ENCODE measurements around the gene GRIN3A. TPM values are rescaled to one million over a fixed set of nuclear protein-coding genes. Genes with fewer than 3 reads are reported as not detected.

The GRIN3A gene
- total RNA-seq, 4 donors from 2014 or later, result 0.09 to 0.27 TPM; not detected in 2

DNA sequence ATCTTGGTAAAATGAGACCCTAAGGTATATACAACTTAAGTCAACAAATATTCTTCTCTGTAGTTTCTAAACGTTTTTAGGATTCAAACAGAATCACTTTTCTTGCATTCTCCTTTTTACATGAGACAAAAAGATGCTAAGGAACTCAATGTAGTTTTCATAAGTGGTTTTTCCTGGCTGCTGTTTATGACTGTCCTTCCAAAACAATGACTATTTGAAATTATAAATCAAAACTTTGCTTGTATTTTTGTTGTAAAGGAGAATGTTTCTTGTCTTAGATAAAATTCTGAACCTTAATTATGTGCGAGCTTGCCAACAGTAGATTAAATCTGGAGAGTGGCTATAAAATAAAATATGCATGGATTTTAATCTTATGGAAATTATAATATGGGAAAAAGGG is 53.8 kb downstream of the GRIN3A start:
- Histone ChIP-seq H3K27ac (no peak overlapping the region), H3K9me3 (no peaks in the 10 kb centered on the region), H3K4me3 (no peak overlapping the region), H3K4me1 (no peaks in the 10 kb centered on the region), H3K27me3 (no peaks in the 10 kb centered on the region), H3K36me3 (no peaks in the 10 kb centered on the region)
- no peak for DNase-seq
- TF ChIP-seq, protein P1, sequence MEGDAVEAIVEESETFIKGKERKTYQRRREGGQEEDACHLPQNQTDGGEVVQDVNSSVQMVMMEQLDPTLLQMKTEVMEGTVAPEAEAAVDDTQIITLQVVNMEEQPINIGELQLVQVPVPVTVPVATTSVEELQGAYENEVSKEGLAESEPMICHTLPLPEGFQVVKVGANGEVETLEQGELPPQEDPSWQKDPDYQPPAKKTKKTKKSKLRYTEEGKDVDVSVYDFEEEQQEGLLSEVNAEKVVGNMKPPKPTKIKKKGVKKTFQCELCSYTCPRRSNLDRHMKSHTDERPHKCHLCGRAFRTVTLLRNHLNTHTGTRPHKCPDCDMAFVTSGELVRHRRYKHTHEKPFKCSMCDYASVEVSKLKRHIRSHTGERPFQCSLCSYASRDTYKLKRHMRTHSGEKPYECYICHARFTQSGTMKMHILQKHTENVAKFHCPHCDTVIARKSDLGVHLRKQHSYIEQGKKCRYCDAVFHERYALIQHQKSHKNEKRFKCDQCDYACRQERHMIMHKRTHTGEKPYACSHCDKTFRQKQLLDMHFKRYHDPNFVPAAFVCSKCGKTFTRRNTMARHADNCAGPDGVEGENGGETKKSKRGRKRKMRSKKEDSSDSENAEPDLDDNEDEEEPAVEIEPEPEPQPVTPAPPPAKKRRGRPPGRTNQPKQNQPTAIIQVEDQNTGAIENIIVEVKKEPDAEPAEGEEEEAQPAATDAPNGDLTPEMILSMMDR (IDR thresholded peaks at IDR 0.05), result no peak
- TF ChIP-seq POLR2A (IDR thresholded peaks at IDR 0.05), result no peak

DNA sequence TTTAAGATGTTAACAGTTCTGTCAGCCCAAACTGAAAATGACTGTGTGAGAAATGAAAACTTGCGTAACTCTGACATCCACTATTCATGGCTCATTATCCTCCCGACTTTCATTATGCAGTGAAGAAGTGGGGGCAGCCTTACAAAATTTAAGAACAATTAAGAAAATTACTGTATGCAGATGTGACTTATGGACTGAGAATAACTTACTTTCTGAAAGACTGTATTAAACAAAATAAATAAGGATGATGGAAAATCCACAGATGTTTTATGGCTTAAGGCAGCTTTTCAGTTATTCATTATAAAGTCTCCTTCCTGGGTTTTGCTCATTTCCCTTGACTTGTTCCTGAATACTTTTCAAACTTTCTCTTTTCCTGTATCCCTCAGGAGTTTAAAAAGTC is 55.2 kb downstream of the GRIN3A start:
- H3K9me3 ChIP-seq, result no peaks in the 10 kb centered on the region
- no peak for DNase-seq

DNA sequence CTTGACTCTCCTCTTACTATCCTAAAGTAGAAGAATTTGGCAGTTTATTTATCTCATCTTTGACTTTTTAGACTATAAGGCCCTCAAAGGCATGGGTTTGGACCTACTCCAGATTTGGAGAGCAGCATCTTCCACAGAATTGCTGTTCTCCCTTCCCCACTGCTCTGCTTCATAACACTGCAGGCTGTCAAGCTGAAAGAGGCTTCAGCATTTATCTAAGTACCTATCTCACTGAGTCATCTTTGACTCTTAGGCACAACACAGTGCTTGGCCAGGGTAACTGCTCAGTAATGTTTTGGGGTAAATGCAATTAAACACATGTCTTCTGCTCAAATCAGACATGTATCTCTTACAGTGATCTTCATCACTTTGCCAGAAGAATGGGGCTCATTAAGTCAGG is 60.6 kb downstream of the GRIN3A start:
- Histone ChIP-seq H3K27ac (no peak overlapping the region), H3K4me3 (no peak overlapping the region), H3K36me3 (no peaks in the 10 kb centered on the region), H3K9me3 (no peaks in the 10 kb centered on the region), H3K27me3 (no peaks in the 10 kb centered on the region), H3K4me1 (peaks cover 0 to 16% (median 0%) of the 10 kb centered on the region in 4 donors)
- TF ChIP-seq POLR2A (IDR thresholded peaks at IDR 0.05), result no peak
- TF ChIP-seq, protein P1 (IDR thresholded peaks at IDR 0.05), result no peak
- no peak for DNase-seq

More for the DNA sequence above, 55.2 kb downstream of the GRIN3A start:
- no peaks in the 10 kb centered on the region for H3K36me3 ChIP-seq
- TF ChIP-seq POLR2A (IDR thresholded peaks at IDR 0.05), result no peak
- TF ChIP-seq, protein P1 (IDR thresholded peaks at IDR 0.05), result no peak
- no peaks in the 10 kb centered on the region for H3K4me1 ChIP-seq
- no peaks in the 10 kb centered on the region for H3K27me3 ChIP-seq
- no peak overlapping the region for H3K27ac ChIP-seq
- no peak overlapping the region for H3K4me3 ChIP-seq

DNA sequence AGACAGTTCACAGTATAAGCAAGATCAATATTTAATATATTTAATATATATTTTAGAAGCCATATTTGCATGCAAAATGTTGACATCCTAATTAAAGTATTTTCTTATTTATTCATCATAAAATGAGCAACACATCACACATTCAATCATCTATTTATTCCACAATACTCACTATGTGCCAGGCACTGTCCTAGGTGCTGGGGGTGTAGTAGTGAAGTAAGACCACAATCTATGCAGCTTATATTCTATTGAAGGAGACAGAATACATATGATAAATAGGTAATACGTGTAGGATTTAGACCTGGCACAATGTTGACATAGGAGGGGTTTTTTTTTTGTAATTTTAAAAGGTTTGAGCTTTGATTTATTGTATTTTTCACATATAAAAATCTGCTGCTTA is 63.1 kb downstream of the GRIN3A start:
- no peaks in the 10 kb centered on the region for H3K27me3 ChIP-seq
- H3K4me1 ChIP-seq, result peaks cover 0 to 16% (median 0%) of the 10 kb centered on the region in 4 donors
- no peak overlapping the region for H3K27ac ChIP-seq
- H3K4me3 ChIP-seq, result no peak overlapping the region
- no peaks in the 10 kb centered on the region for H3K36me3 ChIP-seq
- TF ChIP-seq, protein P1 (IDR thresholded peaks at IDR 0.05), result no peak
- no peak for TF ChIP-seq POLR2A (IDR thresholded peaks at IDR 0.05)
- H3K9me3 ChIP-seq, result no peaks in the 10 kb centered on the region
- no peak for DNase-seq

DNA sequence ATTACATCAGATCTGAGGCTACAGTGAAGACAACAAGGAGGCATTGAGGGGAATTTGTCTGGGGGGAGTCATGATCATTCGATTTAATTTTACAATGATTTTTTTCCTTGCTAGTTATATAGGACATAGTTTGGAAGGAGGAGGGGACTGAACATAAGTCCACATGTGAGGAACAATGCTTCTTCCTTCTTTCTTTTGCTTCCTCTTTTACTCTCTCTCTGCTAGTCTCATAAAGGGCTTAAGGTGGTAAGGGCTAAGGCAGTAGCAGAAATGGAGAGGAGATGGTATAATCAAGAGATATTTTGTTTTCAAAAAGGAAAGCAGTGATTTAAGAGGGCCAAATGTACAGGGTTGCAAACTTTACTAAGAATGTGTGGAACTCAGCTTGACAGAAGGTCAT is 64.3 kb downstream of the GRIN3A start:
- DNase-seq, result no peak
- peaks cover 0 to 16% (median 0%) of the 10 kb centered on the region in 4 donors for H3K4me1 ChIP-seq
- no peak overlapping the region for H3K4me3 ChIP-seq
- TF ChIP-seq POLR2A (IDR thresholded peaks at IDR 0.05), result no peak
- TF ChIP-seq, protein P1 (IDR thresholded peaks at IDR 0.05), result no peak
- no peaks in the 10 kb centered on the region for H3K9me3 ChIP-seq
- no peaks in the 10 kb centered on the region for H3K27me3 ChIP-seq
- peak overlapping the region in 2 of 4 donors; percentile 39 to 76 for H3K27ac ChIP-seq
- no peaks in the 10 kb centered on the region for H3K36me3 ChIP-seq

DNA sequence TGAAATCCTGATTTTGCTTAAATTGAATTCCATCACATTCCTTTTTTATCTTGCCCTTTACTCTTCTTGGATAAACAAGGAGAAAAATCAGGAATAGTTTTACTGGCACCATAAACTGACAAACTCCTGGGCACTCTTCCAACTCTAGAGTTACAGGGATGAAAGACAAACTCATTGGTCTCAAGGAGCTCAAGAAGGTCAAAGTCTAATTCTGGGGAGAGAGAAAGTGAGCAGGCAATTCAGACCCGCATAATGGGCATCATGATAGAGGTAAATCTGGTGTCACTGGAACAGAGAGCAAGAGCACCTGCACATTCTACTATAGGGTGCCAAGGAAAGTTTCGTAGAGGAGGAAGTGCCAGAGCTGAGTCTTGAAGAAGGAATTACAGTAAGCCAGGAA is 64.8 kb downstream of the GRIN3A start:
- peak in 1 of 3 donors; percentile 63 for DNase-seq
- no peaks in the 10 kb centered on the region for H3K36me3 ChIP-seq
- no peaks in the 10 kb centered on the region for H3K9me3 ChIP-seq
- H3K27ac ChIP-seq, result peak overlapping the region in 2 of 4 donors; percentile 39 to 76
- H3K4me3 ChIP-seq, result no peak overlapping the region
- H3K27me3 ChIP-seq, result no peaks in the 10 kb centered on the region
- TF ChIP-seq, protein P1 (IDR thresholded peaks at IDR 0.05), result no peak
- no peak for TF ChIP-seq POLR2A (IDR thresholded peaks at IDR 0.05)
- peaks cover 0 to 16% (median 0%) of the 10 kb centered on the region in 4 donors for H3K4me1 ChIP-seq

Data from Peyer's patch (tissue), 4 donors.